H1 (cell line): ENCODE results near the gene POLA2. TPM values are rescaled to one million over a fixed set of nuclear protein-coding genes. Genes with fewer than 3 reads are reported as not detected.

Experiments used
- CTCF ChIA-PET: fragments of 300-600 bp; sonication (Branson Sonifier 250); formaldehyde crosslinking; loops from one replicate; lab custom pipeline; 2021; ENCODE audit not compliant: partially characterized antibody; lab: Charles Lee
- POLR2A ChIA-PET: fragments of 300-600 bp; sonication (Branson Sonifier 250); formaldehyde crosslinking; loops from one replicate; lab custom pipeline; 2021; ENCODE audit warnings: inconsistent platforms; ENCODE audit not compliant: partially characterized antibody; lab: Charles Lee
- DNase-seq, 2 experiments: peaks; one replicate each; pipeline versions ENCODE4 v3.0.0 to v3.0.0-alpha.2; 2010 to 2022; ENCODE audit warnings: low spot score in 2 of 2, low read depth in 1 of 2, mixed read lengths in 1 of 2
- FAIRE-seq: peaks from 2 replicates; lab custom pipeline; 2011; peaks lifted over from hg19 to GRCh38; lab: Jason Lieb, UNC
- H2AFZ ChIP-seq: 2 replicates; pipeline ENCODE4 v1.8.1; 2012; ENCODE audit warnings: low read length, inconsistent platforms
- H2AK5ac ChIP-seq: 2 replicates; pipeline ENCODE4 v1.6.1; 2013; ENCODE audit warnings: low read depth, low read length
- H2BK120ac ChIP-seq: replicated peaks from 2 replicates; pipeline ENCODE3; 2013; ENCODE audit warnings: low read depth, low read length, inconsistent platforms
- H2BK12ac ChIP-seq: 2 replicates; pipeline ENCODE4 v1.6.1; 2013; ENCODE audit warnings: low read depth, low read length
- H2BK15ac ChIP-seq: 2 replicates; pipeline ENCODE4 v1.6.1; 2013; ENCODE audit warnings: low read length
- H2BK20ac ChIP-seq: 2 replicates; pipeline ENCODE4 v1.6.1; 2013; ENCODE audit warnings: low read length
- H2BK5ac ChIP-seq: 2 replicates; pipeline ENCODE4 v1.6.1; 2013; ENCODE audit warnings: low read depth, low read length
- H3K14ac ChIP-seq: 2 replicates; pipeline ENCODE4 v1.6.1; 2013; ENCODE audit warnings: inconsistent platforms; ENCODE audit not compliant: insufficient read length
- H3K18ac ChIP-seq: 2 replicates; pipeline ENCODE4 v1.6.1; 2013; ENCODE audit warnings: low read length; ENCODE audit errors: extremely low read depth
- H3K23ac ChIP-seq: 2 replicates; pipeline ENCODE4 v1.6.1; 2013; ENCODE audit warnings: inconsistent platforms; ENCODE audit not compliant: insufficient read length
- H3K23me2 ChIP-seq: 2 replicates; pipeline ENCODE4 v1.6.1; 2013; ENCODE audit warnings: low read depth, low read length
- H3K27ac ChIP-seq: 2 replicates; pipeline ENCODE4 v1.6.1; 2011; ENCODE audit warnings: low read depth, low read length, inconsistent platforms
- H3K27me3 ChIP-seq, 4 experiments: replicated peaks in 1 of 4; 1 replicate in 1 of 4; 2 replicates in 3 of 4; pipeline versions ENCODE4 v1.6.1 to v1.8.1; 2011 to 2013; ENCODE audit warnings: low read length in 3 of 4, mild to moderate bottlenecking in 3 of 4, inconsistent platforms in 2 of 4, mixed read lengths in 2 of 4, moderate library complexity in 1 of 4; ENCODE audit not compliant: control insufficient read depth in 3 of 4, insufficient read depth in 3 of 4; ENCODE audit errors: extremely low read depth in 1 of 4
- H3K36me3 ChIP-seq, 4 experiments: 2 replicates each; pipeline versions ENCODE4 v1.6.1 to v1.8.1; 2011 to 2013; ENCODE audit warnings: mild to moderate bottlenecking in 4 of 4, low read length in 3 of 4, moderate library complexity in 2 of 4, control low read depth in 1 of 4, inconsistent platforms in 1 of 4; ENCODE audit not compliant: insufficient read depth in 4 of 4, control insufficient read depth in 2 of 4
- H3K4ac ChIP-seq: replicated peaks from 2 replicates; pipeline ENCODE3; 2013; ENCODE audit warnings: low read length, low read depth, mixed read lengths, inconsistent platforms; ENCODE audit not compliant: insufficient read length
- H3K4me1 ChIP-seq, 4 experiments: replicated peaks in 1 of 4; 1 replicate in 1 of 4; 2 replicates in 3 of 4; pipeline versions ENCODE4 v1.6.1 to v1.8.1; 2011 to 2013; ENCODE audit warnings: low read length in 3 of 4, inconsistent platforms in 2 of 4, mixed read lengths in 1 of 4; ENCODE audit not compliant: insufficient read depth in 4 of 4, control insufficient read depth in 3 of 4
- H3K4me2 ChIP-seq, 2 experiments: 2 replicates each; pipeline versions ENCODE4 v1.6.1 to v1.8.1; 2011 to 2013; ENCODE audit warnings: low read depth in 2 of 2, low read length in 2 of 2, control low read depth in 1 of 2, inconsistent platforms in 1 of 2, mild to moderate bottlenecking in 1 of 2; ENCODE audit not compliant: insufficient read depth in 1 of 2
- H3K4me3 ChIP-seq, 4 experiments: fragments of 200-600, 300-600 bp in 1 of 4; sonication (generic), shearing (Covaris generic), sonication (Bioruptor Twin) in 1 of 4; 2 replicates each; pipeline versions ENCODE4 v1.5.1 to v1.8.1; 2011 to 2016; ENCODE audit warnings: low read length in 4 of 4, low read depth in 3 of 4, control low read depth in 2 of 4, inconsistent platforms in 2 of 4, mild to moderate bottlenecking in 2 of 4, mixed read lengths in 1 of 4, moderate library complexity in 1 of 4; ENCODE audit not compliant: insufficient read depth in 2 of 4; ENCODE audit errors: extremely low read depth in 1 of 4
- H3K56ac ChIP-seq: replicated peaks from 2 replicates; pipeline ENCODE3; 2013; ENCODE audit warnings: low read depth, mild to moderate bottlenecking, mixed read lengths, low read length, inconsistent platforms; ENCODE audit not compliant: insufficient read length
- H3K79me1 ChIP-seq: 2 replicates; pipeline ENCODE4 v1.6.1; 2013; ENCODE audit warnings: low read depth, low read length, control low read depth
- H3K79me2 ChIP-seq, 2 experiments: 2 replicates each; pipeline versions ENCODE4 v1.6.1 to v1.8.1; 2012 to 2013; ENCODE audit warnings: low read length in 2 of 2, mild to moderate bottlenecking in 2 of 2, inconsistent platforms in 1 of 2; ENCODE audit not compliant: insufficient read depth in 2 of 2, control insufficient read depth in 1 of 2
- H3K9ac ChIP-seq, 4 experiments: replicated peaks in 1 of 4; 1 replicate in 1 of 4; 2 replicates in 3 of 4; pipeline versions ENCODE4 v1.6.1 to v1.8.1; 2011 to 2013; ENCODE audit warnings: low read depth in 3 of 4, low read length in 3 of 4, control low read depth in 2 of 4, mild to moderate bottlenecking in 2 of 4, moderate library complexity in 2 of 4, inconsistent platforms in 1 of 4; ENCODE audit errors: extremely low read depth in 1 of 4
- H3K9me3 ChIP-seq, 2 experiments: 2 replicates each; pipeline versions ENCODE4 v1.6.1 to v1.8.1; 2012 to 2013; ENCODE audit warnings: mild to moderate bottlenecking in 2 of 2, moderate library complexity in 2 of 2, control low read depth in 1 of 2, inconsistent platforms in 1 of 2, low read depth in 1 of 2, low read length in 1 of 2, mixed read lengths in 1 of 2; ENCODE audit not compliant: insufficient read depth in 2 of 2
- H4K20me1 ChIP-seq, 2 experiments: replicated peaks in 1 of 2; 2 replicates each; pipeline versions ENCODE3 to v1.8.1; 2011 to 2013; ENCODE audit warnings: inconsistent platforms in 2 of 2, low read length in 2 of 2, mild to moderate bottlenecking in 1 of 2; ENCODE audit not compliant: insufficient read depth in 2 of 2, control insufficient read depth in 1 of 2
- H4K5ac ChIP-seq: 2 replicates; pipeline ENCODE4 v1.6.1; 2013; ENCODE audit warnings: low read length, low read depth, mixed read lengths, inconsistent platforms; ENCODE audit not compliant: insufficient read length
- H4K8ac ChIP-seq: 2 replicates; pipeline ENCODE4 v1.8.0; 2013; ENCODE audit warnings: mild to moderate bottlenecking, moderate library complexity, low read length, inconsistent platforms; ENCODE audit not compliant: insufficient read depth; ENCODE audit errors: extremely low read depth
- H4K91ac ChIP-seq: replicated peaks from 2 replicates; pipeline ENCODE3; 2013; ENCODE audit warnings: low read length, mixed read lengths, inconsistent platforms; ENCODE audit not compliant: insufficient read length
- KDM1A ChIP-seq: fragments of 200-600, 300-600 bp; sonication (generic); IDR thresholded peaks from 2 replicates; pipeline ENCODE4 v1.7.1; 2016; ENCODE audit warnings: mild to moderate bottlenecking, low read length, borderline replicate concordance
- NRF1 ChIP-seq: IDR thresholded peaks from 2 replicates; pipeline ENCODE4 v1.6.1; 2011; ENCODE audit warnings: mild to moderate bottlenecking, low read depth, low read length, improper control_type of control experiment
- POLR2AphosphoS5 ChIP-seq: IDR thresholded peaks from 2 replicates; pipeline ENCODE4 v1.6.1; 2011; ENCODE audit warnings: low read depth, low read length
- RNF2 ChIP-seq: fragments of 200-900, 300-1000 bp; sonication (generic); IDR thresholded peaks from 2 replicates; pipeline ENCODE4 v1.7.1; 2016; ENCODE audit warnings: borderline replicate concordance, low read depth, mild to moderate bottlenecking, antibody characterized with exemption, low read length; ENCODE audit not compliant: poor library complexity, severe bottlenecking; ENCODE audit errors: missing control alignments
- TCF12 ChIP-seq: IDR thresholded peaks from 2 replicates; pipeline ENCODE4 v1.6.1; 2011; ENCODE audit warnings: low read depth, mild to moderate bottlenecking, low read length
- WGBS, 2 experiments: shearing (Covaris generic) in 1 of 2; methylation state at CpG; one replicate each; pipeline versions ENCODE4 v1.1.6 to v1.1.7; 2013 to 2015; ENCODE audit warnings: low lambda C conversion rate in 2 of 2, mixed read lengths in 2 of 2, inconsistent platforms in 1 of 2, low coverage in 1 of 2, missing lambda C conversion rate in 1 of 2; ENCODE audit not compliant: insufficient replicate concordance in 2 of 2, insufficient coverage in 1 of 2, insufficient read length in 1 of 2; ENCODE audit errors: extremely low coverage in 1 of 2, missing lambda C conversion rate in 1 of 2; 5-methylcytosine and 5-hydroxymethylcytosine counted together
- polyA plus RNA-seq, 7 experiments: library from polyadenylated mRNA; depleted of rRNA in 3 of 7; stranded (reverse) in 5 of 7; unstranded in 2 of 7; fragments of >200 nt in 5 of 7; fragments of 200-250 nt in 2 of 7; gene quantifications; 1 replicate in 5 of 7; 2 replicates in 1 of 7; 4 replicates in 1 of 7; pipeline versions ENCODE4 v1.2.1 to v1.2.3, GENCODE V29; 2011 to 2013; ENCODE audit warnings: missing spikeins in 2 of 7, mixed read lengths in 2 of 7
- total RNA-seq: library from RNA; stranded (reverse); fragmentation: NEBNext Ultra II Directional; extraction: Animal tissue kit (Norgen Biotek cat#: 25700); gene quantifications from 2 replicates; pipeline ENCODE4 v1.2.1, GENCODE V29; 2021
- TF ChIP-seq, protein P1 (sequence below): IDR thresholded peaks from 2 replicates; pipeline ENCODE4 v1.6.1; 2011; ENCODE audit warnings: low read depth, mild to moderate bottlenecking, low read length; ENCODE audit not compliant: insufficient read depth

Gene POLA2
- total and polyA plus RNA-seq, 2 of the 8 experiments (the other 6 are each of a cell fraction or from before 2014, with no cell fraction given) = 31.2 to 55.9 TPM

DNA sequence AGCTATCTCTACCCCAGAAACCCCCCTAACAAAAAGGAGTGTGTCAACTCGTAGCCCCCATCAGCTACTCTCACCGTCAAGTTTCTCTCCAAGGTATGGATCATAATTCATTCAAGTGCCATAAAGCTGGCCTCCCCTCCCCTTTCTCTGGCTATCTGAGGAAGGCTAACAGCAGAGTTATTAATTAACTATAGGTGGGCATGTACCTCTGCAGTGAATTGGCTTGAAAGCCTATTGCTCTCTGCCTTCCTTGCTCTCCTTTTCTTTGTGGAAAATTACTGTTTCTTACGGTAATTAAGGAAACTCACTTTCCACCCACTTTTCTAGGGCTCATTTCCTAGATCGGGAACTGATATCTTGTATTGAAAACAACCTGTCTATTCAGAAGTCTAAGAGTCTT is 14.1 kb downstream of the POLA2 start:
- peaks cover 12 to 51% (median 41%) of the 10 kb centered on the region in 4 experiments for H3K36me3 ChIP-seq
- H2BK120ac ChIP-seq = no peak overlapping the region
- H3K18ac ChIP-seq = no peak overlapping the region
- H2BK12ac ChIP-seq = no peak overlapping the region
- H2BK15ac ChIP-seq = no peak overlapping the region
- no peak overlapping the region for H4K91ac ChIP-seq
- no peak overlapping the region for H4K8ac ChIP-seq
- H3K23me2 ChIP-seq = no peaks in the 10 kb centered on the region
- no peak overlapping the region for H3K56ac ChIP-seq
- H3K4me1 ChIP-seq = no peaks in the 10 kb centered on the region; a peak in 1 of 7 replicates
- no peak overlapping the region for H3K4ac ChIP-seq
- no peak overlapping the region for H3K27ac ChIP-seq
- H3K4me2 ChIP-seq = no peak overlapping the region
- H3K79me2 ChIP-seq = no peaks in the 10 kb centered on the region
- ChIA-PET CTCF (interaction anchor here (0.7 to 45.6 kb wide), 11 partner anchors 10 to 714 kb away, joined by 3 to 1179 read pairs (median 4); partner anchors contain the start of genes CDC42EP2 and DPF2), POLR2A (interaction anchor here (0.6 to 1.4 kb wide), 4 partner anchors 10 to 233 kb away, joined by 3 read pairs; no protein-coding TSS in a partner anchor)
- no peak overlapping the region for H2AK5ac ChIP-seq
- H4K5ac ChIP-seq = no peak overlapping the region
- no peaks in the 10 kb centered on the region for H3K9me3 ChIP-seq
- no peak overlapping the region for H2AFZ ChIP-seq
- WGBS, 2 experiments = 100% methylated on average over 4 of the region's 4 CpGs; no CpG with 5 or more reads in 1 of the 2 experiments
- no peak overlapping the region for H3K4me3 ChIP-seq
- no peak overlapping the region for H2BK20ac ChIP-seq
- H3K23ac ChIP-seq = no peak overlapping the region
- no peak for TF ChIP-seq NRF1
- TF ChIP-seq KDM1A = no peak
- no peak for TF ChIP-seq POLR2AphosphoS5
- TF ChIP-seq, protein P1, sequence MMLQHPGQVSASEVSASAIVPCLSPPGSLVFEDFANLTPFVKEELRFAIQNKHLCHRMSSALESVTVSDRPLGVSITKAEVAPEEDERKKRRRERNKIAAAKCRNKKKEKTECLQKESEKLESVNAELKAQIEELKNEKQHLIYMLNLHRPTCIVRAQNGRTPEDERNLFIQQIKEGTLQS = no peak
- no peak for TF ChIP-seq RNF2
- TF ChIP-seq TCF12 = no peak
- DNase-seq (no peak), FAIRE-seq (no peak)
- H3K9ac ChIP-seq = no peak overlapping the region
- peaks cover 0 to 2% of the 10 kb centered on the region in 2 experiments for H4K20me1 ChIP-seq
- no peak overlapping the region for H2BK5ac ChIP-seq
- H3K27me3 ChIP-seq = no peaks in the 10 kb centered on the region
- no peak overlapping the region for H3K14ac ChIP-seq
- no peaks in the 10 kb centered on the region; the same call in 1 of the 2 replicates for H3K79me1 ChIP-seq
